Myocyte (in vitro differentiated cells): Measurements from ENCODE around the gene GYS1. TPM values are rescaled to one million over a fixed set of nuclear protein-coding genes. Genes with fewer than 3 reads are reported as not detected.
"Not testable (repeated sequence)": the region's sequence is repeated elsewhere in the genome, so short reads cannot be mapped to it uniquely, and the experiment has no call there.

Experiments used
- DNase-seq: peaks from one replicate; pipeline ENCODE4 v3.0.0-alpha.2; 2012; ENCODE audit warnings: low read depth
- polyA plus RNA-seq: library from polyadenylated mRNA; unstranded; fragments of >200 nt; gene quantifications from one replicate; pipeline ENCODE4 v1.2.1, GENCODE V29; 2012; ENCODE audit warnings: missing spikeins
- total RNA-seq: library from RNA; depleted of rRNA; stranded (reverse); fragments of >200 nt; gene quantifications from 2 replicates; pipeline ENCODE4 v1.2.3, GENCODE V29; 2014

GYS1 gene
- total RNA-seq, result 358 and 408 TPM in 2 replicates
- polyA plus RNA-seq, result 163 TPM

DNA sequence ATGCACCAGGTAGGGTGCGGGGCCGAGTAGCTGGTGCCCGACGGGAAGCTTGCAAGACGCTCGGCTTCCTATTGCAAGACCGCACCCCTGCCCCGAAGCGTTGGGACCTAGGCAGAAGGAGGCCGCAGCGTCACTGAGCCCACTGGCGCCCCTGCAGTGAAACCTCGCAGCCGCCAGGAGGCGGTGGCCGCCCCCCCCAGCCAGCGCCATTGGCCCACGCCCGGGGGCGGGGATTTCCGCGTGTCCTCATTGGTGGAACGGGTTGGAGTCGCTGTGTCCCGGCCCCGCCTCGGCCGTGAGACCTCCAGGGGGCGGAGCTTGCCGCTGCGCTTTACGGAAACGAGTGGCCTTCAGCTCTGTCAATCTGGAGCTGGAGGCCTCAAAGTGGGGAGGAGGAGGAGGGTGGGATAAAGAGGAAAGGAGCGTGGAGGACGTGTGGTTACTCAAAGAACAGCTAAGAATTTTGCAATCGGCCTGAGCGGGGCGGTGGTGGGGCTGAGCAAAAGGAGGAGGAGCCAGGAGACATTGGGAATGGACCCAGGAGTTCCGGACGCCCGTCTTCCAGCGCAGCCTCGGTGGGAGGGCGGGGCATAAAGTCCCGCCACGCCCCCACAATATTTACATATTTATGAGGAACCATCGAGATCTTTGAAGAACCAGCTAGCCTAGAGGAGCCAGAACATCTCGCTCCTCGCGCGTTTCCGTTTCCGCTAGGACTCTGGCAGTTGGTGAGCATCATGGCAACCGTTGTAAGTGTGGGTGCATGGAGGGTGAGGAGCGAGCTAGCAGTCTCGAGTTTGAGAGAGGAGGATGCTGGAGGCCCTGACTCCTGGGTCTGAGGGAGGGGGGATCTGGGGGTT, at the start of gene GYS1, which contains the start of gene RUVBL2:
GYS1 (minus strand) TSS at position 135 of the 860 bp plus-strand sequence. CDS start 197 bp downstream, outside the sequence.
RUVBL2 (plus strand) TSS at position 713 of the 860 bp plus-strand sequence; CDS start at position 738, 25 bp downstream.
- DNase-seq, result peak; percentile 100

DNA sequence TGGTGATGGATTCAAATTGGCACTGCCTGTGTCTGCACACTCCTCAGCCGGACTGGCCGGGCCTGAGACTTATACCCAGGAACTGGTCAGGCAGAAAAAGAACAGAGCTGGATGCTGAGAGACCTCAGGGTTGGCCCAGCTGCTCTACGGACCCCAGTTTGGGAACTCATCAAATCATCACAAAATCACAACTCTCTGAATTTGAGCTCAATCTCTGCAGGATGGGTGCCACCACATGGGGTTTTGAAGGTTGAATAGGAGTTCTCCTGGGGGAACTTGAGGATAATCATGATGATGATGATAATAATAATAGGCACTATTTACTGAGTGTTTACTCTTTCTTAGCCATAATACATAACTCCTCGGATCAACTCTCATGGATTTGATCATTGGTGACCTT, 49.6 kb upstream of the GYS1 start:
- not testable (repeated sequence) for DNase-seq

DNA sequence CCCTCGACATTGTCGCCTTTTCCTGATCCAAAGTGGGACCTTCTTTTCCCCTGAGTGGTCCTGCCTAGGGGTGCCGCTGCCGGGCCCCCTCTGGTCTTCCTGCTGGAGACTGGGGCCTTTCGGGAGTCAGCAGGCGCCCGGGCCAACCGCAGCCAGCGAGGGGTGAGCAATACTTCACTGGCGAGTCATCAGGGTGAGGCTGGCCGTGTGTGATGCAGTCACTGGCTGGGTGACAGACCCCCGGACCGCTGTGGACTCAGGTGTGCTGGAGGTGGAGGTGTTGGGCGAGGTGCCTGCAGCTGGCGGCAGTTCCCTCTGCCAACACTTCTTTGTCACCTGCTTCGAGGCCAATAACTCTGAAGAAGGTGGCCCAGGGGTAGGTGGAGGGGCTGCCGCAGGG, 49.1 kb upstream of the GYS1 start:
- DNase-seq, result no peak

DNA sequence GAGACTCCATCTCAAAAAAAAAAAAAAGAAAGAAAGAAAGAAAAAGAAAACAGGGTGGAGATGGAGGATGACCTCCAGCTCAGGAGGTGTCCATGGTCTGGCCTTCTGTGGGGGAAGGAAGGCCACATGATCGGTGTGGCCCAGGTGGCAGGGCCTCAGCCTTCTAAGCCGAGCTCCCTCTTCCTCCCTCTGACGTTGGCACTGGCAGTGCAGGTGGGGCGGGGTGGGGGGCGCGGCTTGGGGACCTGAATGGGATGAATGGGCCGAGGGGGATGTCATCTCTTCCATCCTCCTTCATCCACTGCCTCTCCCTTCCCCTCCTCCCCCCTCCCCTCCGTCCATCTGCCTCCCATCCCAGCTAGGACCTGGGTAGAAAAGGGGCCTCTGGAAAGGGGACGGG, 46.6 kb upstream of the GYS1 start:
- not testable (repeated sequence) for DNase-seq

DNA sequence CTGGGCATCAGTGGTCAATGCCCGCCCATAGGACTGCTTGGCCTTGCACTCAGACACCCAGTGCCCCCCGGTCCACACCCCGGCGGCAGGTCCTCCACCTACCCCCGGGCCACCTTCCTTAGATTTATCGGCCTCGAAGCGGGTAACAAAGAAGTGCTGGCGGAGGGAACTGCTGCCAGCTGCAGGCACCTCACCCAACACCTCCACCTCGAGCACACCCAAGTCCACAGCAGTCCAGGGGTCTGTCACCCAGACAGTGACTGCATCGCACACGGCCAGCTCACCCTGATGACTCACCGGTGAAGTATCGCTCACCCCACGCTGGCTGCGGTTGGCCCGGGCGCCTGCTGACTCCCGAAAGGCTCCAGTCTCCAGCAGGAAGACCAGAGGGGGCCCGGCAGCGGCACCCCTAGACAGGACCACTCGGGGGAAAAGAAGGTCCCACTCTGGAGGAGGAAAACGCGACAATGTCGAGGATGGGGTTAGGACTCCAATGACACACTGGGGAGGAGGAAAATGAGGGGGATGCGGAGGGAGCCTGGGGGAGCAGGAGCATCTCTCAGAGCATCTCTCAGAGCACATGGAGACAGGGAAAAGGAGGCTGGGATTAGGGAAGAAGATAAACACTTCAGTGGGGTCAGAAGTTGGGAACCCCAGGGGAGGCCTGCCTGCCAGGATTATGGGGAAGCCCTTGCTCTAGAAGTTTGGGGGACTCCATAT, 45.6 kb upstream of the GYS1 start:
- DNase-seq, result peak; percentile 59

DNA sequence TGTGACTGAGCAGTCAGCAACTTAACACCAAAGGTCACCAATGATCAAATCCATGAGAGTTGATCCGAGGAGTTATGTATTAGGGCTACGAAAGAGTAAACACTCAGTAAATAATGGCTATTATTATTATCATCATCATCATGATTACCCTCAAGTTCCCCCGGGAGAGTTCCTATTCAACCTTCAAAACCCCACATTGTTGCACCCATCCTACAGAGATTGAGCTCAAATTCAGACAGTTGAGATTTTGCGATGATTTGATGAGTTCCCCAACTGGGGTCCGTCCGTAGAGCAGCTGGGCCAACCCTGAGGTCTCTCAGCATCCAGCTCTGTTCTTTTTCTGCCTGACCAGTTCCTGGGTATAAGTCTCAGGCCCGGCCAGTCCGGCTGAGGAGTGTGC, 45.0 kb upstream of the GYS1 start:
- not testable (repeated sequence) for DNase-seq

DNA sequence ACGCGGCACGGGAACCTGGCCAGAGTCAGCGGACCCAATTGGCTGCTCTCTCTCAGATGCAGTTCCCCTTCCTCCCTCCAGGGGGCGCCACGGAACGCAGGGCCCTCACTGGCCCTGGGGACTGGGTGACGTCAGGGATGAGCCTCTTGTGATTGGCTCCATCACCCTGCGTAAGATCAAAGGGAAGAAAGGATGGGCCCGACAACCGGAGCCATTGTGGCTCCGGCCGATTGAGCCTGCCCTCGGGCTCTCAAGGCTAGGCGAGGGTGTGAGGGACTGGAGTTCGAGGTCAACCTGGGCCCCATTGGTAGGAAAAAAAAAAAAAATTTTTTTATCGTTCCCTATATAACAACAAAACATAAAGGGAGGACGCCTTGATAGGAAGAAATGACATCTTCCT, 43.7 kb upstream of the GYS1 start, which contains the start of gene CGB1:
CGB1 (minus strand) TSS at position 81 of the 400 bp plus-strand sequence. CDS start 184 bp downstream, outside the sequence.
- not testable (repeated sequence) for DNase-seq

DNA sequence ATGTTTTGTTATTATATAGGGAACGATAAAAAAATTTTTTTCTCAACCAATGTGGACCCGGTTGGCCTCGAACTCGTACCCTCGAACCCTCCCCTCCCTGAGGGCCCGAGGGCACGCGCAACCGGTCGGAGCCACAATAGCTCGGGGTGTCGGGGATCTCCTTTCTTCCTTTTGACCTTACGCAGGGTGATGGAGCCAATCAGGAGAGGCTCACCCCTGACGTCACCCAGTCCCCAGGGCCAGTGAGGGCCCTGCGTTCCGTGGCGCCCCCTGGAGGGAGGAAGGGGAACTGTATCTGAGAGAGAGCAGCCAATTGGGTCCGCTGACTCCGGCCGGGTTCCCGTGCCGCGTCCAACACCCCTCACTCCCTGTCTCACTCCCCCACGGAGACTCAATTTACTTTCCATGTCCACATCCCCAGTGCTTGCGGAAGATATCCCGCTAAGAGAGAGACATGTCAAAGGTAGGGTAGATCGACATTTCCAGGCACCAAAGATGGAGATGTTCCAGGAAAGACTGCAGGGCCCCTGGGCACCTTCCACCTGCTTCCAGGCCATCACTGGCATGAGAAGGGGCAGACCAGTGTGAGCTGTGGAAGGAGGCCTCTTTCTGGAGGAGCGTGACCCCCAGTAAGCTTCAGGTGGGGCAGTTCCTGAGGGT, 38.7 kb upstream of the GYS1 start, which contains the start of gene CGB2:
CGB2 (plus strand) TSS at position 249 of the 660 bp plus-strand sequence; CDS start at position 455, 206 bp downstream.
- DNase-seq, result not testable (repeated sequence)

DNA sequence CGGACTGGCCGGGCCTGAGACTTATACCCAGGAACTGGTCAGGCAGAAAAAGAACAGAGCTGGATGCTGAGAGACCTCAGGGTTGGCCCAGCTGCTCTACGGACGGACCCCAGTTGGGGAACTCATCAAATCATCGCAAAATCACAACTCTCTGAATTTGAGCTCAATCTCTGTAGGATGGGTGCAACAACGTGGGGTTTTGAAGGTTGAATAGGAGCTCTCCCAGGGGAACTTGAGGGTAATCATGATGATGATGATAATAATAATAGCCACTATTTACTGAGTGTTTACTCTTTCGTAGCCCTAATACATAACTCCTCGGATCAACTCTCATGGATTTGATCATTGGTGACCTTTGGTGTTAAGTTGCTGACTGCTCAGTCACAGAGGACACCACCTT, 37.2 kb upstream of the GYS1 start:
- DNase-seq, result not testable (repeated sequence)

DNA sequence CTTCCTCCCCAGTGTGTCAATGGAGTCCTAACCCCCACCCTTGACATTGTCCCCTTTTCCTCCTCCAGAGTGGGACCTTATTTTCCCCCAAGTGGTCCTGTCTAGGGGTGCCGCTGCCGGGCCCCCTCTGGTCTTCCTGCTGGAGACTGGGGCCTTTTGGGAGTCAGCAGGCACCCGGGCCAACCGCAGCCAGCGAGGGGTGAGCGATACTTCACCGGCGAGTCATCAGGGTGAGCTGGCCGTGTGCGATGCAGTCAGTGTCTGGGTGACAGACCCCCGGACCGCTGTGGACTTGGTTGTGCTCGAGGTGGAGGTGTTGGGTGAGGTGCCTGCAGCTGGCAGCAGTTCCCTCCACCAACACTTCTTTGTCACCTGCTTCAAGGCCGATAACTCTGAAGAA, 36.6 kb upstream of the GYS1 start:
- DNase-seq, result not testable (repeated sequence)

DNA sequence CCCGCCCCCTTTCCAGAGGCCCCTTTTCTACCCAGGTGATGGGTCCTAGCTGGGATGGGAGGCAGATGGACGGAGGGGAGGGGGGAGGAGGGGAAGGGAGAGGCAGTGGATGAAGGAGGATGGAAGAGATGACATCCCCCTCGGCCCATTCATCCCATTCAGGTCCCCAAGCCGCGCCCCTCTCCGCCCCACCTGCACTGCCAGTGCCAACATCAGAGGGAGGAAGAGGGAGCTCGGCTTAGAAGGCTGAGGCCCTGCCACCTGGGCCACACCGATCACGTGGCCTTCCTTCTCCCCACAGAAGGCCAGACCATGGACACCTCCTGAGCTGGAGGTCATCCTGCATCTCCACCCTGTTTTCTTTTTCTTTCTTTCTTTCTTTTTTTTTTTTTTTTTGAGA, 35.6 kb upstream of the GYS1 start:
- not testable (repeated sequence) for DNase-seq

DNA sequence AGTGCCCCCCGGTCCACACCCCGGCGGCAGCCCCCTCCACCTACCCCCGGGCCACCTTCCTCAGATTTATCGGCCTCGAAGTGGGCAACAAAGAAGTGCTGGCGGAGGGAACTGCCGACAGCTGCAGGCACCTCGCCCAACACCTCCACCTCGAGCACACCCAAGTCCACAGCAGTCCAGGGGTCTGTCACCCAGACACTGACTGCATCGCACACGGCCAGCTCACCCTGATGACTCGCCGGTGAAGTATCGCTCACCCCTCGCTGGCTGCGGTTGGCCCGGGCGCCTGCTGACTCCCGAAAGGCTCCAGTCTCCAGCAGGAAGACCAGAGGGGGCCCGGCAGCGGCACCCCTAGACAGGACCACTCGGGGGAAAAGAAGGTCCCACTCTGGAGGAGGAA, 32.5 kb upstream of the GYS1 start:
- DNase-seq, result not testable (repeated sequence)

DNA sequence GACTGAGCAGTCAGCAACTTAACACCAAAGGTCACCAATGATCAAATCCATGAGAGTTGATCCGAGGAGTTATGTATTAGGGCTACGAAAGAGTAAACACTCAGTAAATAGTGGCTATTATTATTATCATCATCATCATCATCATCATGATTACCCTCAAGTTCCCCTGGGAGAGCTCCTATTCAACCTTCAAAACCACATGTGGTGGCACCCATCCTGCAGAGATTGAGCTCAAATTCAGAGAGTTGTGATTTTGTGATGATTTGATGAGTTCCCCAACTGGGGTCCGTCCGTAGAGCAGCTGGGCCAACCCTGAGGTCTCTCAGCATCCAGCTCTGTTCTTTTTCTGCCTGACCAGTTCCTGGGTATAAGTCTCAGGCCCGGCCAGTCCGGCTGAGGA, 32.0 kb upstream of the GYS1 start:
- DNase-seq, result not testable (repeated sequence)

DNA sequence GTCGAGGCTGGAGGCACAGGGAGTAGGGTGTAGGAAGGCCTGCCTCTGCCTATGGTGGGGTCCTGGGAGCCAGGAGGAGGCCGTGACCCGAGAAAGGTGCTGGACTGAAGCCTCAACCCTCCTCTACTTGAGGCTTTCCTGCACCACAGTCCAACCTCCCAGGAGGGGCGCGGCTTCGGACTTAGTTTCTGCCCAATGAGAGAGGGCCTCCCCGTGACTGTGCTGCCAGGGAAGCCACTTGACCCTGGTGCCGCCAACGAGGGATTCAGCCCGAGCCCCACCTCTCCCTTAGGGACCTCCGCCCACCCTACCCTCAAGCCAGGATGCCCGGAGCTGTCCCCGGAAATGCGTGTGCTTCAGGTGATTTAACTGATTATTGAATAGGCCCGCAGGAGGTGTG, 31.1 kb upstream of the GYS1 start, which contains the start of gene CGB3:
CGB3 (minus strand) TSS at position 101 of the 400 bp plus-strand sequence. CDS start 362 bp downstream, outside the sequence.
- not testable (repeated sequence) for DNase-seq

DNA sequence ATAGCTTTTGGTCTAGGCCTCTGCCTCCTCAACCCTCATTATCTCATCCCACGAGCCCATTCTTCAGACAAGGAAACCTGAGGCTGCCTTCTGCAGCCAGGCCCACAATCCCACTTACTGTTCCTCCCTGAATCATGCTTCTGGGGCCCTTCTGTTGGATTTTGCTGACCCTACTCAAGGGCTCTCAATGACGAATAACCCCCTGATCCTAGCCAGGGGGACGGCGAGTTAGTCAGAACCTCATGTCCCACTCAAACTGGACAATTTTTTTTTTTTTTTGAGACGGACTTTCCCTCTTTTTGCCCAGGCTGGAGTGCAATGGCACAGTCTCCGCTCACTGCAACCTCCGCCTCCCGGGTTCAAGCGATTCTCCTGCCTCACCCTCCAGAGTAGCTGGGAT, 29.0 kb upstream of the GYS1 start:
- no peak for DNase-seq

DNA sequence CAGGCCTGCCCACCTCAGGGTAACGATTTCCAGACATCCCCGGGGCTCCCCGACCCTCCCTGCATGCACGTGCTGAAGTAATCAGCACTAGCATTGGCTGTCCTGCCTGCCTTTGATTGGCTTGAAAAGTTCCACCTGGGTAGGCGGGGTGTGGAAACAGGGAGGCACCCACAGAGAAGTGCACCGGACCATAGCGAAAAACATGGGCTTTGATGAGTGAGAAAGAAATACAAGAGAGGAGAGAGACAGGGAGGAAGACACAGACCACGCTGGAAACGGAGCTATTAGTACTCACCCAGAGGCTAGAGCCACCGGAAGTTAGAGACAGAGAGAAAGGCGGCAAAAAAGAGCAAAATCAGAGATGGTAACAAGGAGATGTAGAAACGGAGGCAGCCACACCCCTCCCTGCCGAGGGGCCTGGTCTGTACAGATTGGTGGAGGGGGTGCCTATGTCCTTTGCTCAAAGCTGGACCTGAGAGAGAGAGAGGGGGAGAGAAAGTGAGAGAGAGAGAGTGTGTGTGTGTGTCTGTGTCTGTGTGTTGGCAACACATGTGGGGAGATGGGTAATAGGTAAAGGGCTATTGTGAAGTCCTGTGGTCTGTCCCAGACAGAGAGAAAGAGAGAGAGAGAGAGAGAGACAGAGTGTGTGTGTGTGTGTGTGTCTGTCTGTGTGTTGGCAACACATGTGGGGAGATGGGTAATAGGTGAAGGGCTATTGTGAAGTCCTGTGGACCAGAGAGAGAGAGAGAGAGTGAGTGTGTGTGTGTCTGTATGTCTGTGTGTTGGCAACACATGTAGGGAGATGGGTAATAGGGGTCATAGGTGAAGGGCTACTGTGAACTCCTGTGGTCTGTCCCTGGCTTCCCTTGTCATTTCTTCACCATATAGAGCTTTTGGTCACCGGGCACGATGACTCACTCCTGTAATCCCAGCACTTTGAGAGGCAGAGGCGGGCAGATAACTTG, 28.1 kb upstream of the GYS1 start:
- no peak for DNase-seq

DNA sequence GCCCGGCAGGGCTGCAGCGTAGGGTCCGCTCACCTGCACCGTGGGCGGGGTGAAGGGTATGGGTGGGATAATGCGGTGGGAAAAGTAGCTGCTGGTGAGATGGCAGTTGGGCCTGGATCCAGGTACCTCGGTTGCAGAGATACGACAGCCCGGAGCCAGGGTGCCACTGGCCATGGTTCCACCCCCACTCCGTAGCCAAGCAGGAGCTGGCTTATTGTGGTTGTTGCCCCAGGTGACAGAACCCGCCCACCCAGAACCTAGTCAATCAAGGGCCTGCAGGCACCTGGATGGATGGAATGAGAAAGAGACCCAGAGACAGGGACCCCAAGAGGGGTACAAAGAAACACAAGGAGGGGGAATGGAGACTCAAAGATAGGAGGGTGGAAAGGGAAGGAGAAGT, 27.2 kb upstream of the GYS1 start:
- no peak for DNase-seq

DNA sequence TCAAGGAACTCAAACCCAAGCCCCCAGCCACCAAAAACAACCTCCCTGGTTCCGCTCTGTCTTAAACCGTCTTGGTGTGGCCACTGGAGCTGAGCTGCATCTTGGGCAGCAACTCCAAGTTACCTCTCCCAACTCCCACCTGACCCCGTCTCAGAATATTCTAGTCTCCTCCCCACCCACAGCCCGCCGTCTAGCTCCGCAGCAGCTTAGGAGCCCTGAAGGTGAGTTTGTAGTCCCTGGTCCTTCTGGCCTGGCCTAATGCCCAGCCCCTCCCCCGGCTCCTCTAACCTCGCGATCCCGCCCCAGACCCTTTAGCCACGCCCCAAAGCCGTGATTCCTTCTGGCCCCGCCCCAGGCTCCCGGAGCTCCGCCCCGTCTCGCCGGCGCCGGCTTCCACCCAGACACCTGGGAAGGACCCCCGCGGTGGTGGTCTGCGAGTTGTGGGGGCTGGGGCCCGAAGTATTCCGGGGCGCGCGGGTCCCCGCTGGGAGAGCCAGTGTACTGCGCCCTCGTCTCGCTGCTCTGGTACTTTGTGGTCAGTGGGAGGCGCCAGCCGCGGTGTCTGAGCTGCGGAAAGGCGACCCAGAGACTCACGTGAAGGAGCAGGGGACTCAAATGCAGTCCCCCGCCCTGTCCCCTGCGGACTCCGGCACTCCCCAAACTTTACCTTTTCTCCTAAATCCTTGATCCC, 26.3 kb upstream of the GYS1 start:
- peak; percentile 22 for DNase-seq
